H1 (cell line): ENCODE data around the gene ATAD3A.

ENCODE experiments used
- EP300 ChIP-seq, 2 experiments: IDR thresholded peaks; 1 replicate in 1 of 2; 2 replicates in 1 of 2; pipeline ENCODE4 v1.6.1; 2011 to 2012; ENCODE audit warnings: low read depth in 2 of 2, low read length in 2 of 2, mild to moderate bottlenecking in 2 of 2, borderline replicate concordance in 1 of 2, inconsistent platforms in 1 of 2, moderate library complexity in 1 of 2
- JUN ChIP-seq: IDR thresholded peaks from 2 replicates; pipeline ENCODE4 v1.6.1; 2011; ENCODE audit warnings: low read depth, mild to moderate bottlenecking, improper control_type of control experiment, low read length
- KDM1A ChIP-seq: fragments of 200-600, 300-600 bp; sonication (generic); IDR thresholded peaks from 2 replicates; pipeline ENCODE4 v1.7.1; 2016; ENCODE audit warnings: mild to moderate bottlenecking, low read length, borderline replicate concordance
- PHF8 ChIP-seq: fragments of 200-600 bp; sonication (generic); conservative IDR thresholded peaks from 2 replicates; pipeline ENCODE4 v1.7.1; 2012; ENCODE audit warnings: low read depth, mild to moderate bottlenecking, inconsistent platforms, low read length, moderate library complexity
- POLR2A ChIP-seq, 2 experiments: IDR thresholded peaks; 1 replicate in 1 of 2; 2 replicates in 1 of 2; pipeline ENCODE4 v1.6.1; 2011; ENCODE audit warnings: low read depth in 2 of 2, low read length in 2 of 2, mild to moderate bottlenecking in 2 of 2; ENCODE audit errors: control extremely low read depth in 1 of 2
- RNF2 ChIP-seq: fragments of 200-900, 300-1000 bp; sonication (generic); IDR thresholded peaks from 2 replicates; pipeline ENCODE4 v1.7.1; 2016; ENCODE audit warnings: borderline replicate concordance, low read depth, mild to moderate bottlenecking, antibody characterized with exemption, low read length; ENCODE audit not compliant: poor library complexity, severe bottlenecking; ENCODE audit errors: missing control alignments
- SP1 ChIP-seq: IDR thresholded peaks from 2 replicates; pipeline ENCODE4 v1.6.1; 2011; ENCODE audit warnings: low read depth, low read length
- YY1 ChIP-seq: IDR thresholded peaks from 2 replicates; pipeline ENCODE4 v1.6.1; 2011; ENCODE audit warnings: low read depth, mild to moderate bottlenecking, low read length
- ZNF274 ChIP-seq: IDR thresholded peaks from 2 replicates; pipeline ENCODE4 v1.7.0; 2012; ENCODE audit warnings: low read length, borderline replicate concordance; ENCODE audit errors: extremely low read depth
- TF ChIP-seq, protein P1 (sequence below), 3 experiments: IDR thresholded peaks; 1 replicate in 2 of 3; 2 replicates in 1 of 3; pipeline versions ENCODE4 v1.5.1 to v1.6.1; 2011; ENCODE audit warnings: low read length in 3 of 3, mild to moderate bottlenecking in 3 of 3, inconsistent platforms in 2 of 3, low read depth in 1 of 3, moderate library complexity in 1 of 3; ENCODE audit not compliant: insufficient read depth in 1 of 3; ENCODE audit errors: control extremely low read depth in 1 of 3
- TF ChIP-seq, protein P2 (sequence below): IDR thresholded peaks from 2 replicates; pipeline ENCODE4 v1.6.1; 2012; ENCODE audit warnings: inconsistent platforms

DNA sequence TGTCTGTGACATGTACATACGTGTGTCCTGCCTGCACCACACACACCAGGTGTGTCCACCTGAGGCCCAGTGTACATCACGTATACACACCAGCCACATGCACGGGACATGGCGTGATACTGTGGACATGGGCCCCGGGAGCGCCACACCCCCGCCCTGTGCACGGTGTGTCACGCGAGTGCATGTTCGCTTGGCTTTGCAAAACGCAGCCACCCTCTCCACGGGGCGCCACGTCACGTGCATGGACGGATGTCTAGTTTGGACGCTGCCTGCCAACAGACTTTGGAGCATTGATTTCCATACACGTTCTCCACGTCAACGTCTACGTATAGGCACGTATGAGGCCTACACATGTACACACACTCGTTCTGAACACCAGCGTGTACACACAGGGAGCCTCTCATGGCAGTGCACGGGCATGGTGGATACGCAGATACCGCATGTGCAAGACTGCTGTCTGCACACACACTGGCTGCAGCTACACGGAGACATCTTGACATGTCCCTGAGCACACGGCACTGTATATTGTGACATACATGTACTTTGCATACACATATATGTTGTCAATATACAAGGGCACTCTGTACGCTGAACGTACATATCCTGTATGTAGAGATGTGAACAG, 25.8 kb downstream of the ATAD3A start:
- TF ChIP-seq, protein P1, sequence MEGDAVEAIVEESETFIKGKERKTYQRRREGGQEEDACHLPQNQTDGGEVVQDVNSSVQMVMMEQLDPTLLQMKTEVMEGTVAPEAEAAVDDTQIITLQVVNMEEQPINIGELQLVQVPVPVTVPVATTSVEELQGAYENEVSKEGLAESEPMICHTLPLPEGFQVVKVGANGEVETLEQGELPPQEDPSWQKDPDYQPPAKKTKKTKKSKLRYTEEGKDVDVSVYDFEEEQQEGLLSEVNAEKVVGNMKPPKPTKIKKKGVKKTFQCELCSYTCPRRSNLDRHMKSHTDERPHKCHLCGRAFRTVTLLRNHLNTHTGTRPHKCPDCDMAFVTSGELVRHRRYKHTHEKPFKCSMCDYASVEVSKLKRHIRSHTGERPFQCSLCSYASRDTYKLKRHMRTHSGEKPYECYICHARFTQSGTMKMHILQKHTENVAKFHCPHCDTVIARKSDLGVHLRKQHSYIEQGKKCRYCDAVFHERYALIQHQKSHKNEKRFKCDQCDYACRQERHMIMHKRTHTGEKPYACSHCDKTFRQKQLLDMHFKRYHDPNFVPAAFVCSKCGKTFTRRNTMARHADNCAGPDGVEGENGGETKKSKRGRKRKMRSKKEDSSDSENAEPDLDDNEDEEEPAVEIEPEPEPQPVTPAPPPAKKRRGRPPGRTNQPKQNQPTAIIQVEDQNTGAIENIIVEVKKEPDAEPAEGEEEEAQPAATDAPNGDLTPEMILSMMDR (IDR thresholded peaks at IDR 0.05; ENCODE audit: control extremely low read depth in 1 of 3, insufficient read depth in 1 of 3, low read depth in 1 of 3, low read length in 3 of 3), result no peak
- TF ChIP-seq JUN (no peak), POLR2A (IDR thresholded peaks at IDR 0.05; ENCODE audit: control extremely low read depth in 1 of 2, low read depth in 2 of 2, low read length in 2 of 2) (no peak), YY1 (no peak), KDM1A (no peak), SP1 (no peak), EP300 (IDR thresholded peaks at IDR 0.05; ENCODE audit: borderline replicate concordance in 1 of 2, low read depth in 2 of 2, low read length in 2 of 2) (no peak), ZNF274 (no peak), PHF8 (no peak), RNF2 (no peak)
- TF ChIP-seq, protein P2, sequence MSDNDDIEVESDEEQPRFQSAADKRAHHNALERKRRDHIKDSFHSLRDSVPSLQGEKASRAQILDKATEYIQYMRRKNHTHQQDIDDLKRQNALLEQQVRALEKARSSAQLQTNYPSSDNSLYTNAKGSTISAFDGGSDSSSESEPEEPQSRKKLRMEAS, result no peak
